ENCODE results near the gene HPCAL1. TPM values are rescaled to one million over a fixed set of nuclear protein-coding genes. Genes with fewer than 3 reads are reported as not detected.
A peak's percentile ranks its signal among the peaks of the same experiment; 100 is the strongest.

HPCAL1 gene
- total RNA-seq, 1 donor from 2014 or later: 3.7 TPM

- no peaks in the 10 kb centered on the region for H3K36me3 Mint-ChIP-seq
These were observed 129.8 kb downstream of the HPCAL1 start for GRCh38 chr2:10432311-10433181.

GRCh38 chr2:10433264-10433946 is 130.7 kb downstream of the HPCAL1 start:
- no peak overlapping the region for H3K27ac ChIP-seq
- no peak overlapping the region for H3K9ac ChIP-seq
- H3K4me1 Mint-ChIP-seq: peaks cover 19% of the 10 kb centered on the region
- H3K36me3 ChIP-seq: no peaks in the 10 kb centered on the region
- H2AFZ ChIP-seq (replicated peaks): no peak overlapping the region
- TF ChIP-seq CTCF (IDR thresholded peaks at IDR 0.05): no peak
- no peak for TF ChIP-seq EZH2phosphoT487 (IDR thresholded peaks at IDR 0.05)
- TF ChIP-seq EZH2 (IDR thresholded peaks at IDR 0.05): no peak
- H3K9me3 ChIP-seq (ENCODE audit: low read depth): no peaks in the 10 kb centered on the region
- H3K27me3 ChIP-seq: peaks cover 19% of the 10 kb centered on the region
- peaks cover 11% of the 10 kb centered on the region for H3K27me3 Mint-ChIP-seq (ENCODE audit: insufficient read depth, low read depth)
- no peak overlapping the region for H3K4me3 ChIP-seq
- H3K27ac Mint-ChIP-seq: peak overlapping the region; percentile 95
- no peak for DNase-seq (ENCODE audit: low spot score)
- H3K4me3 Mint-ChIP-seq: peak overlapping the region; percentile 61
- H3F3A ChIP-seq (ENCODE audit: low read depth): no peaks in the 10 kb centered on the region
- H4K20me1 ChIP-seq (ENCODE audit: low read depth): no peaks in the 10 kb centered on the region
- H3K79me2 ChIP-seq (ENCODE audit: low read depth): no peaks in the 10 kb centered on the region
- peak overlapping the region; percentile 65 for H3K4me2 ChIP-seq
- no peaks in the 10 kb centered on the region for H3K9me3 Mint-ChIP-seq
- no peaks in the 10 kb centered on the region for H3K36me3 Mint-ChIP-seq
- no peaks in the 10 kb centered on the region for H3K4me1 ChIP-seq

More at GRCh38 chr2:10432311-10433181, 129.8 kb downstream of the HPCAL1 start:
- H3K79me2 ChIP-seq (ENCODE audit: low read depth): no peaks in the 10 kb centered on the region
- peak; percentile 50 for DNase-seq (ENCODE audit: low spot score)
- H3K27ac ChIP-seq: no peak overlapping the region
- peak overlapping the region; percentile 65 for H3K4me2 ChIP-seq
- no peaks in the 10 kb centered on the region for H3F3A ChIP-seq (ENCODE audit: low read depth)
- H3K4me3 Mint-ChIP-seq: no peak overlapping the region
- TF ChIP-seq EZH2phosphoT487 (IDR thresholded peaks at IDR 0.05): no peak
- no peak for TF ChIP-seq EZH2 (IDR thresholded peaks at IDR 0.05)
- TF ChIP-seq CTCF (IDR thresholded peaks at IDR 0.05): no peak
- peaks cover 22% of the 10 kb centered on the region for H3K4me1 Mint-ChIP-seq
- H3K4me1 ChIP-seq: no peaks in the 10 kb centered on the region
- H3K9me3 ChIP-seq (ENCODE audit: low read depth): no peaks in the 10 kb centered on the region
- H4K20me1 ChIP-seq (ENCODE audit: low read depth): no peaks in the 10 kb centered on the region
- no peaks in the 10 kb centered on the region for H3K9me3 Mint-ChIP-seq
- H3K27me3 Mint-ChIP-seq (ENCODE audit: insufficient read depth, low read depth): peaks cover 11% of the 10 kb centered on the region
- peaks cover 19% of the 10 kb centered on the region for H3K27me3 ChIP-seq
- H3K27ac Mint-ChIP-seq: peak overlapping the region; percentile 95
- no peak overlapping the region for H3K9ac ChIP-seq
- H2AFZ ChIP-seq (replicated peaks): no peak overlapping the region
- peak overlapping the region; percentile 38 for H3K4me3 ChIP-seq
- H3K36me3 ChIP-seq: no peaks in the 10 kb centered on the region

- no peaks in the 10 kb centered on the region for H3K9me3 ChIP-seq (ENCODE audit: low read depth)
- H3K4me3 Mint-ChIP-seq: peak overlapping the region; percentile 50
These were observed 131.5 kb downstream of the HPCAL1 start for GRCh38 chr2:10433947-10434885.

More at GRCh38 chr2:10433947-10434885, 131.5 kb downstream of the HPCAL1 start:
- Mint-ChIP-seq H3K27me3 (ENCODE audit: insufficient read depth, low read depth) (peaks cover 11% of the 10 kb centered on the region), H3K4me1 (peaks cover 19% of the 10 kb centered on the region), H3K9me3 (no peaks in the 10 kb centered on the region), H3K27ac (no peak overlapping the region), H3K36me3 (no peaks in the 10 kb centered on the region)
- no peak overlapping the region for H3K9ac ChIP-seq
- no peaks in the 10 kb centered on the region for H3K79me2 ChIP-seq (ENCODE audit: low read depth)
- no peak overlapping the region for H3K4me2 ChIP-seq
- H3K27me3 ChIP-seq: peaks cover 19% of the 10 kb centered on the region
- no peak overlapping the region for H3K4me3 ChIP-seq
- H3K27ac ChIP-seq: no peak overlapping the region
- TF ChIP-seq EZH2phosphoT487 (IDR thresholded peaks at IDR 0.05): no peak
- TF ChIP-seq EZH2 (IDR thresholded peaks at IDR 0.05): no peak
- no peak for TF ChIP-seq CTCF (IDR thresholded peaks at IDR 0.05)
- H2AFZ ChIP-seq (replicated peaks): no peak overlapping the region
- H4K20me1 ChIP-seq (ENCODE audit: low read depth): no peaks in the 10 kb centered on the region
- no peaks in the 10 kb centered on the region for H3K36me3 ChIP-seq
- DNase-seq (ENCODE audit: low spot score): peak; percentile 53
- H3K4me1 ChIP-seq: no peaks in the 10 kb centered on the region
- H3F3A ChIP-seq (ENCODE audit: low read depth): no peaks in the 10 kb centered on the region

Measured in neural progenitor cell (in vitro differentiated cells).